Transverse colon (tissue), 4 donors: ENCODE results near the gene ZC3H13. TPM values are rescaled to one million over a fixed set of nuclear protein-coding genes. Genes with fewer than 3 reads are reported as not detected.

Experiments
- DNase-seq: peaks from one replicate; pipeline ENCODE4 v3.0.0-alpha.2; 2019
- H3K27ac ChIP-seq, 4 donors: fragments of 200-600 bp; sonication (generic); 2 replicates each; pipeline ENCODE4 v1.5.1; 2016 to 2018; ENCODE audit warnings: inconsistent platforms in 4 of 4
- H3K27me3 ChIP-seq: fragments of 200-600 bp; sonication (generic); 2 replicates; pipeline ENCODE4 v1.5.1; 2017; ENCODE audit warnings: inconsistent platforms
- H3K36me3 ChIP-seq, 4 donors: fragments of 200-600 bp; sonication (generic); 2 replicates each; pipeline ENCODE4 v1.5.1; 2017 to 2019; ENCODE audit warnings: inconsistent platforms in 4 of 4
- H3K4me1 ChIP-seq, 4 donors: fragments of 200-600 bp; sonication (generic); 2 replicates each; pipeline ENCODE4 v1.5.1; 2017 to 2020; ENCODE audit warnings: inconsistent platforms in 4 of 4
- H3K4me3 ChIP-seq, 4 donors: fragments of 200-600 bp; sonication (generic); 1 replicate in 1 of 4; 2 replicates in 3 of 4; pipeline versions ENCODE4 v1.5.1 to v1.6.1; 2017 to 2019; ENCODE audit warnings: inconsistent platforms in 4 of 4
- H3K9me3 ChIP-seq, 2 donors: fragments of 200-600 bp; sonication (generic); 2 replicates each; pipeline ENCODE4 v1.5.1; 2017 to 2019; ENCODE audit warnings: inconsistent platforms in 2 of 2
- EP300 ChIP-seq: sonication (generic); formaldehyde crosslinking; IDR thresholded peaks from one replicate; pipeline ENCODE4 v1.6.1; 2017; ENCODE audit warnings: antibody characterized with exemption, low read depth
- POLR2A ChIP-seq: fragments of 450-650 bp; IDR thresholded peaks from one replicate; pipeline ENCODE4 v1.6.1; 2016; ENCODE audit warnings: antibody characterized with exemption, mild to moderate bottlenecking, moderate library complexity
- POLR2AphosphoS5 ChIP-seq, 3 donors: sonication (generic); formaldehyde crosslinking; IDR thresholded peaks; one replicate each; pipeline ENCODE4 v1.6.1; 2016; ENCODE audit warnings: antibody characterized with exemption in 3 of 3
- WGBS, 2 donors: methylation state at CpG; one replicate each; pipeline ENCODE4 v1.1.5; 2018; ENCODE audit warnings: low coverage in 1 of 2; 5-methylcytosine and 5-hydroxymethylcytosine counted together
- in situ Hi-C, 4 donors: fragments of 200-750 bp; cut with MboI; loops; one replicate each; pipeline versions ENCODE4 v1.15.0 to v1.15.1; 2017; ENCODE audit warnings: low sequenced_read_pairs in 3 of 4, low pct_ligation_motif_present in 1 of 4, low pct_unique_long_range_greater_than_20kb in 1 of 4
- intact Hi-C: fragments of 100-400 bp; cut with DNase I; formaldehyde crosslinking; loops from one replicate; pipeline ENCODE4 v1.15.1; 2023; ENCODE audit warnings: low total_unique reads
- total RNA-seq, 4 donors: library from RNA; depleted of rRNA; stranded (reverse); fragments of >200 nt; gene quantifications; one replicate each; pipeline ENCODE4 v1.1.0, GENCODE V29; 2016
- TF ChIP-seq, protein P1 (sequence below), 5 experiments: fragments of 200-600 bp in 3 of 5; fragments of 450-650 bp in 2 of 5; sonication (generic) in 3 of 5; IDR thresholded peaks; 1 replicate in 2 of 5; 2 replicates in 3 of 5; pipeline ENCODE4 v1.5.1; 2016 to 2017; ENCODE audit warnings: antibody characterized with exemption in 5 of 5, inconsistent platforms in 3 of 5, mild to moderate bottlenecking in 2 of 5, moderate library complexity in 1 of 5

ZC3H13 gene
- total RNA-seq, 4 donors from 2014 or later, result 14.2 to 67.5 (median 23.7) TPM

DNA sequence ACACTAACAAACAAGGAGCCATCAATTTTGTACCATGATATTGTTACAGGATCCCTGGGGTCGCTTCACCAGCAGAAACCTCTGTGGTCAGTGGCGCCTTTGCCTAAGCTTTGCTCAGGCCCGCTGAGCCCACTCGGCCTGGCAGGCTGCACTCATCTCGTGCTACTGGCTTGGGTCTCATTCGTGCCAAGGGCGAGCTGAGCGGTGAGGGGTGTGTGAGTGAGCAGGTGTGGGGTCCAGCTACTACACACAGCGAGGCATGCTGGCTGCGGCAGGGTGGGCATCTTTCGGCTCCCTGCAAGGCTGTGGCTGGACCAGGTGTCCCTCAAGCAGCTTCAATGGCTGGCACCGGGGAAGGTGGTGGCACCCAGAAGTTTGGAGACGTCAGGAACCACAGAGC, 33.2 kb upstream of the ZC3H13 start:
- Histone ChIP-seq H3K4me3 (no peak overlapping the region), H3K9me3 (no peaks in the 10 kb centered on the region), H3K36me3 (no peaks in the 10 kb centered on the region), H3K27ac (no peak overlapping the region), H3K27me3 (no peaks in the 10 kb centered on the region), H3K4me1 (no peaks in the 10 kb centered on the region)
- 96% methylated on average over 13 of the region's 13 CpGs; no CpG with 5 or more reads in 1 of the 2 donors for WGBS, 2 donors
- intact Hi-C loops (no loop called here), in situ Hi-C loops (no loop called here)
- TF ChIP-seq, protein P1, sequence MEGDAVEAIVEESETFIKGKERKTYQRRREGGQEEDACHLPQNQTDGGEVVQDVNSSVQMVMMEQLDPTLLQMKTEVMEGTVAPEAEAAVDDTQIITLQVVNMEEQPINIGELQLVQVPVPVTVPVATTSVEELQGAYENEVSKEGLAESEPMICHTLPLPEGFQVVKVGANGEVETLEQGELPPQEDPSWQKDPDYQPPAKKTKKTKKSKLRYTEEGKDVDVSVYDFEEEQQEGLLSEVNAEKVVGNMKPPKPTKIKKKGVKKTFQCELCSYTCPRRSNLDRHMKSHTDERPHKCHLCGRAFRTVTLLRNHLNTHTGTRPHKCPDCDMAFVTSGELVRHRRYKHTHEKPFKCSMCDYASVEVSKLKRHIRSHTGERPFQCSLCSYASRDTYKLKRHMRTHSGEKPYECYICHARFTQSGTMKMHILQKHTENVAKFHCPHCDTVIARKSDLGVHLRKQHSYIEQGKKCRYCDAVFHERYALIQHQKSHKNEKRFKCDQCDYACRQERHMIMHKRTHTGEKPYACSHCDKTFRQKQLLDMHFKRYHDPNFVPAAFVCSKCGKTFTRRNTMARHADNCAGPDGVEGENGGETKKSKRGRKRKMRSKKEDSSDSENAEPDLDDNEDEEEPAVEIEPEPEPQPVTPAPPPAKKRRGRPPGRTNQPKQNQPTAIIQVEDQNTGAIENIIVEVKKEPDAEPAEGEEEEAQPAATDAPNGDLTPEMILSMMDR (IDR thresholded peaks at IDR 0.05), result no peak
- TF ChIP-seq EP300 (no peak), POLR2A (no peak), POLR2AphosphoS5 (IDR thresholded peaks at IDR 0.05) (no peak)
- DNase-seq, result no peak

DNA sequence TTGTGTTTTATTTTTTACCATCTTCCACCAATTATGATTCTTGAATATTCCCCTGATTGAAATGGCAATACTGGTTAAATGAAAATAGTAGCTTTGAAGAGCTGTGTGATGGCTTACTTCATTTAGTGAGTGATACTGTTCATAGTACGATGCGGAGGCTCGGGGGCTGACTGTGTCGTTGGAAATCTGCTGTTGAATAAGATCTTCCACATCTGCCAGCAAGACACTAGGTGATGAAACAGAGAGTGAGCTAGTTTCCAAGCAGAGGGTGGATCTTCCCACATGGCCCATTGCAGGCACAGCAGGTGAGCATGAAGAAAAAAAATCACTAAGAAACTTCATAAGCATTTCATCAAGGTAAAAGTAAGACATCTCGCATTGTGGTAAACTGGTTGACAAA, 29.8 kb upstream of the ZC3H13 start:
- Histone ChIP-seq H3K9me3 (no peaks in the 10 kb centered on the region), H3K4me3 (no peak overlapping the region), H3K27ac (no peak overlapping the region), H3K4me1 (no peaks in the 10 kb centered on the region), H3K36me3 (no peaks in the 10 kb centered on the region), H3K27me3 (no peaks in the 10 kb centered on the region)
- no peak for DNase-seq
- intact Hi-C loops (no loop called here), in situ Hi-C loops (no loop called here)
- TF ChIP-seq POLR2AphosphoS5 (IDR thresholded peaks at IDR 0.05) (no peak), EP300 (no peak), POLR2A (no peak)
- TF ChIP-seq, protein P1 (IDR thresholded peaks at IDR 0.05), result no peak
- 89 to 90% methylated on average over 5 of the region's 5 CpGs for WGBS, 2 donors

DNA sequence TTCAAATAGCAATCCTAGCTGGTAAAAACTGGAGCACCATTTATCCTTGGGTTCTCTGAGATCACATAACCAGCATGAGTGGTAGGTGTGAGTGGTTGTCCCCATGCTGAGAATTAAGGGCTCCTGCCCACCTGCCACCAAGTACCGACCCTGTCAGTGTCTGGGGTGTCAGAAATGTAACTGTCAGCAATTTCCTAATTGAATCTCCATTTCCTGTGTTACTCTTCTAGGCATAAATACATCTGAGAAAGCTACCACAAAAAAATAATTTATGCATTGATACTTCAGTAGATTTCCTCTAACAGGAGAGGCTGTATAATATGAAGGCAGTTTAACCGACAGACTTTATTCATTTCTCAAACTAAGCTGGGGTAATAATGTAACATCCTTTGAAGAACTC, 27.2 kb upstream of the ZC3H13 start:
- 33 to 57% methylated on average over 1 to 2 of the region's 2 CpGs for WGBS, 2 donors
- no peaks in the 10 kb centered on the region for H3K36me3 ChIP-seq
- no peaks in the 10 kb centered on the region for H3K4me1 ChIP-seq
- H3K4me3 ChIP-seq, result no peak overlapping the region
- no peak for DNase-seq
- intact Hi-C loops, result no loop called here
- TF ChIP-seq EP300 (no peak), POLR2A (no peak), POLR2AphosphoS5 (IDR thresholded peaks at IDR 0.05) (no peak)
- TF ChIP-seq, protein P1 (IDR thresholded peaks at IDR 0.05), result no peak
- no peak overlapping the region for H3K27ac ChIP-seq
- no peaks in the 10 kb centered on the region for H3K27me3 ChIP-seq
- H3K9me3 ChIP-seq, result no peaks in the 10 kb centered on the region
- in situ Hi-C loops, result no loop called here

DNA sequence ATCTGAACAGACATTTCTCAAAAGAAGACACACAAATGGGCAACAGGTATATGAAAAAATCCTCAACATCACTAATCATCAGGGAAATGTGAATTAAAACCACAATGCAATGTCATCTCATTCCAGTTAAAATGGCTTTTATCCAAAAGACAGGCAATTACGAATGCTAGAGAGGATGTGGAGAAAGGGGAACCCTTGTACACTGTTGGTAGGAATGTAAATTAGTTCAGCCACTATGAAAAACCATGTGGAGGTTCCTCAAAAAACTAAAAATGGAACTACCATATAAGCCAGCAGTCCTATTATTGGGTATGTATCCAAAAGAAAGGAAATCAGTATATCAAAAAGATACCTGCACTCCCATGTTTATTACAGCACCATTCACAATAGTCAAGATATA, 24.7 kb upstream of the ZC3H13 start:
- 57 to 73% methylated on average over 1 of the region's 1 CpG for whole genome bisulfite sequencing, 2 donors
- H3K27ac ChIP-seq, result no peak overlapping the region
- TF ChIP-seq POLR2AphosphoS5 (IDR thresholded peaks at IDR 0.05) (no peak), EP300 (no peak)
- no peaks in the 10 kb centered on the region for H3K36me3 ChIP-seq
- intact Hi-C loops, result no loop called here
- H3K9me3 ChIP-seq, result no peaks in the 10 kb centered on the region
- H3K4me3 ChIP-seq, result no peak overlapping the region
- H3K4me1 ChIP-seq, result no peaks in the 10 kb centered on the region
- no peaks in the 10 kb centered on the region for H3K27me3 ChIP-seq
- DNase-seq, result no peak
- in situ Hi-C loops, result no loop called here

DNA sequence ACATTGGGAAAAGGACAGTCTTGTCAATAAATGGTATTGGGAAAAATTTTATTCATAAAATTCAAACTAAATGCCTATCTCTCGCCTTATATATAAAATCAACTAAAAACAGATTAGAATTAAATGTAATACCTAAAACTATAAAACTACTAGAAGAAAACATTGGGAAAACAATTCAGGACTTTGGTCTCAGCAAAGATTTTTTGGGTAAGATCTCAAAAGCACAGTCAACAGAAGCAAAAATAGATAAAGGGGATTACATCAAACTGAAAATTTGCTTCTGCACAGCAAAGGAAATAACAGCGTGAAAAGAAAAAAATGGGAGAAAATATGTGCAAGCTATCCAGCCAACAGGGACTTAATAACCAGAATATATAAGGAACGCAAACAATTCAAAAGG, 24.3 kb upstream of the ZC3H13 start:
- Histone ChIP-seq H3K36me3 (no peaks in the 10 kb centered on the region), H3K4me1 (no peaks in the 10 kb centered on the region), H3K4me3 (no peak overlapping the region), H3K9me3 (no peaks in the 10 kb centered on the region), H3K27me3 (no peaks in the 10 kb centered on the region), H3K27ac (no peak overlapping the region)
- in situ Hi-C loops (no loop called here), intact Hi-C loops (no loop called here)
- DNase-seq, result no peak
- TF ChIP-seq EP300 (no peak), POLR2A (no peak), POLR2AphosphoS5 (IDR thresholded peaks at IDR 0.05) (no peak)
- TF ChIP-seq, protein P1 (IDR thresholded peaks at IDR 0.05), result no peak
- WGBS, 2 donors, result 66 to 94% methylated on average over 3 of the region's 3 CpGs
